Measurements from ENCODE around the gene TAS2R60. TPM values are rescaled to one million over a fixed set of nuclear protein-coding genes. Genes with fewer than 3 reads are reported as not detected.

TAS2R60 gene
- total and polyA plus RNA-seq, 2 of the 4 experiments (the other 2 are of a cell fraction) = not detected

- Histone ChIP-seq H3K23ac (ENCODE audit: low read depth, low read length) (no peak overlapping the region), H3K36me3 (ENCODE audit: control insufficient read depth, insufficient read depth, low read length) (no peaks in the 10 kb centered on the region), H3K18ac (ENCODE audit: low read depth, low read length) (no peak overlapping the region), H4K20me1 (ENCODE audit: insufficient read depth, low read length) (no peaks in the 10 kb centered on the region), H3K4me1 (ENCODE audit: control insufficient read depth, insufficient read depth, low read length) (peaks cover 6% of the 10 kb centered on the region), H3K9me1 (ENCODE audit: insufficient read depth, low read length) (no peaks in the 10 kb centered on the region), H4K5ac (ENCODE audit: low read depth, low read length) (no peak overlapping the region), H2BK120ac (ENCODE audit: low read depth, low read length) (no peak overlapping the region), H3K56ac (ENCODE audit: extremely low read depth, insufficient read depth, low read length) (no peak overlapping the region), H3K4me3 (ENCODE audit: insufficient read depth, low read depth, low read length) (no peak overlapping the region), H4K8ac (ENCODE audit: low read depth in 2 of 2, low read length in 2 of 2) (no peak overlapping the region), H3K27me3 (ENCODE audit: control insufficient read depth, insufficient read depth, low read length) (no peaks in the 10 kb centered on the region), H2BK20ac (ENCODE audit: low read depth, low read length) (no peak overlapping the region), H2BK15ac (ENCODE audit: low read depth, low read length) (no peak overlapping the region), H3K79me1 (ENCODE audit: low read depth in 1 of 2, low read length in 2 of 2) (no peaks in the 10 kb centered on the region), H4K91ac (ENCODE audit: insufficient read depth, low read depth, low read length) (no peak overlapping the region), H3K4ac (ENCODE audit: low read depth, low read length) (no peak overlapping the region), H3K14ac (replicated peaks; ENCODE audit: low read depth, low read length) (no peak overlapping the region), H3K9ac (ENCODE audit: low read depth, low read length) (no peak overlapping the region), H2AK5ac (ENCODE audit: low read depth, low read length) (no peak overlapping the region), H2AK9ac (replicated peaks; ENCODE audit: low read depth, low read length, poor library complexity) (no peak overlapping the region), H3K9me3 (ENCODE audit: control insufficient read depth, insufficient read depth, low read length) (no peaks in the 10 kb centered on the region), H2BK5ac (ENCODE audit: low read depth, low read length, poor library complexity, severe bottlenecking) (no peak overlapping the region), H2AFZ (replicated peaks; ENCODE audit: low read length, poor library complexity) (no peak overlapping the region), H3K4me2 (ENCODE audit: low read depth, low read length) (no peak overlapping the region), H3K27ac (ENCODE audit: insufficient read depth, low read length) (no peak overlapping the region)
- dilution Hi-C loops (cut with HindIII; ENCODE audit: low sequenced_read_pairs, unreplicated experiment) (no loop called here), intact Hi-C loops (cut with micrococcal nuclease) (loop anchor here (5.0 kb wide), 1 partner anchor 49 kb away; no protein-coding TSS in a partner anchor), in situ Hi-C loops (cut with MboI; ENCODE audit: low sequenced_read_pairs) (loop anchor here (25.0 kb wide), 1 partner anchor 421 kb away; no protein-coding TSS in a partner anchor)
- WGBS, 2 experiments (ENCODE audit: extremely low coverage in 2 of 2, insufficient read length in 1 of 2) = no CpG with 5 or more reads among the region's 4 CpGs
- CTCF ChIA-PET = interaction anchor here (1.1 kb wide), 1 partner anchor 15 kb away, joined by 4 read pairs; no protein-coding TSS in a partner anchor
- no TSS peak for BruUV-seq (replicated peaks)
- TF ChIP-seq CEBPB (IDR thresholded peaks at IDR 0.05; ENCODE audit: low read depth, low read length) (no peak), BHLHE40 (IDR thresholded peaks at IDR 0.05; ENCODE audit: low read depth, low read length) (no peak), RAD21 (IDR thresholded peaks at IDR 0.05; ENCODE audit: low read length) (no peak)
- POLR2A ChIA-PET (ENCODE audit: unreplicated experiment) = no interaction called here
- ATAC-seq (ENCODE audit: low read depth) (no peak), DNase-seq (no peak)
Measured at GRCh38 chr7:143433759-143434158, 9.5 kb upstream of the TAS2R60 start.

Data from IMR-90 (cell line).